T-helper 22 cell (primary cell): ENCODE results near the gene IL10.

Experiments
- DNase-seq: peaks from one replicate; pipeline ENCODE4 v3.0.0-alpha.2; 2020; ENCODE audit warnings: low read depth

Gene IL10

GRCh38 chr1:206734499-206735142, 37.7 kb downstream of the IL10 start:
- peak; percentile 24 for DNase-seq

GRCh38 chr1:206732992-206733391, 39.3 kb downstream of the IL10 start:
- no peak for DNase-seq

- no peak for DNase-seq
Observed at GRCh38 chr1:206732508-206732907, 39.8 kb downstream of the IL10 start.

GRCh38 chr1:206729507-206729906, 42.8 kb downstream of the IL10 start:
- no peak for DNase-seq

DNA sequence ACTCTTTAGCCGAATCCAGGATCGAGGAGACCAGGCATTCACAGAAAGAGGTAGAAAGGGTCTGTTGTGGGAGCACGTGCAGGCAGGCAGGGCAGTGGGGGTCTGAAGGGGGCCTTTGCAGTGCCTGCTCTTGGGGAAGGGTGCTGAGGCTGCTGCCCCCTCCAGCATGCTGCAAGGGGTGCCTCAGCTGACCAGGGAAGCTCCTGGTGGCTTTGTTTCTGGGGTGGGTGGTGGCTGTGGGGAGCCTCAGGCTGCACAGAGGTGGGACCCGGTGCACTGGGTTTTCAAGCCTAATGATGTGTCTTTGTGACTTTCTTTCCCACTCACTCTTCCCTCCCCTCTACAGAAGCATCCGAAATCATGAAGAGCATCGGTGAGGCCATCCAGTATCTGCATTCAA, 43.2 kb downstream of the IL10 start:
- no peak for DNase-seq

DNA sequence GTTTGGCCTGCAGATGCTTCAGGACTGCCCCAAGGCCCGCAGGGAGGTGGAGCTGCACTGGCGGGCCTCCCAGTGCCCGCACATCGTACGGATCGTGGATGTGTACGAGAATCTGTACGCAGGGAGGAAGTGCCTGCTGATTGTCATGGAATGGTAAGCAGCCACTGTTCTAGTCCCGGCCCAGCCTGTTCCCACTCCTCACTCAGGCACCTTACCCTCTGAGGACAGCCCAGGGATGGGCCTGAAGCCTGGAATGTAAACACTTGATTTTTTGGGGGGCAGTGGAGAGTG, 43.7 kb downstream of the IL10 start:
- DNase-seq, result no peak

DNA sequence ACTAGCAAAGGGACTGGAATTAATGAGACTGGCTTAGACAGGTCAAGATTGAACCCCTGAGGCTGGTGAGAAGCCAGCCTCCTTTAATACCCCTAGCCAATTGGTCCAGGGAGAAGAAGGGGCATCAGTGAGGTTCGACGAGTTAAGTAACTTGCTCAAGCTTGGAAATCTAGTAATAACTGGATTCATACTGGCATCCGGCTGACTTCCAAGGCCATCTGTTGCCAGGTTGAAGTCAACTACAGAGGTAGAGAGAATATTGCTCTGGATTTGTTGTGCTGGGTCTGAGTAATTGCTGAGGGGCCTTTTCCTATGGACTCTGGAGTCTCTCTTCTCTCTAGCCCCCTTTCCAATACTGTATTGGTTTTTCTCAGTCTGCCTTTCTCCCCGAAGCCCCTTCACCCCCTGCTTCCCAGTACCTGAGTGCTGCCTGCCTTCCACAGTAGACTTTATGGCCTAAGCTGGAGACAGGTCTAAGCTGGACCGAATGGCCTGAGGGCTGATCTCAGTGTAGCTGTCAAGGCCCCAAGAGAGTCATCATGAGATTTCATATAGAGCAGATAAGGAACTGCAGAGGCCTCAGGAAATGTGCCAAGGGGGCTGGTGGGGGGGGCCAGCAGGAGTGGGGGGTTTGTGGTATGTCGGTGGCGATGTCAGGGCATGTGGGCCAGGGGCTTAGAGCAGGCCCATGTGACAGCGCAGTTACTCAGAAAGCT, 44.2 kb downstream of the IL10 start:
- DNase-seq, result no peak

- DNase-seq, result no peak
Observed at GRCh38 chr1:206725109-206725963, 47.0 kb downstream of the IL10 start.

- DNase-seq, result no peak
Observed at GRCh38 chr1:206723805-206724472, 48.4 kb downstream of the IL10 start.

GRCh38 chr1:206723462-206723804, 48.9 kb downstream of the IL10 start:
- DNase-seq, result no peak

GRCh38 chr1:206722751-206723461, 49.4 kb downstream of the IL10 start:
- no peak for DNase-seq

- no peak for DNase-seq
Observed at GRCh38 chr1:206721454-206721853, 50.8 kb downstream of the IL10 start.

DNA sequence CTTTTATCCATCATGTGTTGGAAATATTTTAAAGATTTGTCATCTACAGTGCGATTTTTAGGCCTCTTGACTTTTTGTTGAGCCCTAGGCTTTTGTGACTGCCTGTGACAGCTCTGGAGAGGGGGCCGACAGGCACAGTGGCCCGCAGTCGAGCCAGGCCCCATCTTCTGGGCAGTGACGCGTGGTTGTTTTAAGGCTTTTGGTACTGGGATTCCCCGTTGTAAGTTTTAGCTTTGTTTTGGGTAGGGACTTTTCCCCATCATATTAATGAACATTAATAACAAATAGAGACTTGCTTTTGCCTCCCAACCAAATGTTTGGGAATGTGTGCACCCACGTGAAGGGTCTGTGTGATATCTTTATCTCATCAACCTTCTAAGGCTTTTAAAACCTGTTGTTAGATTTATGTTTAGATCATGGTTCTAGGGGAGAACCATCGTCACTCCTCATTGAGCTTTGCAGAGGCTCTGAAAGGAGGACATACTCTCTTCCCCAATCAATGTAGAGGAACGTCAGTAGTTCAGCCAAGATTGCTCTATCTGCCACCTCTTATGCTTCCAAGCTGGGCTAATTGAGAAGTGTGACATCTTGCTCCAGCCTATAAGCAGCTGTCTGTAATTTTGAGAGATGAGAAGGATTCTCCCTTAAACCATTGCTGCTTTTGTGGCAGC, 53.0 kb downstream of the IL10 start:
- DNase-seq, result no peak

DNA sequence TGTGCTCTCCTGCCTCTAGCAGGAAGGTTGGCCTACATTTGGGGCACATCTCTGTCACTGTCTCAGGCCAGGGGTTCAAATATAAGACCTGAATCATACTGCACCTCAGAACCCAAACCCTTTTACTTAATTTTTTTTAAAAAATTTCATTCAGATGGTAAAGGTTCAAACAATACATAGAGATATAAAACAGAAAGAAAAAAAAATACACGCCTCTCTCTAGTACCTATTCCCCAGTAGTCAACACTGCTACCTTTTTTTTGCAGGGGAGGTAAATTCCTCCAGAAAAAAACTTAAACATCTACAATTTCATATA, 54.7 kb downstream of the IL10 start:
- no peak for DNase-seq
